Measurements from ENCODE around the gene CHMP3. TPM values are rescaled to one million over a fixed set of nuclear protein-coding genes. Genes with fewer than 3 reads are reported as not detected.
A peak's percentile ranks its signal among the peaks of the same experiment; 100 is the strongest.

The CHMP3 gene
- total and polyA plus RNA-seq, 9 donors: 119 to 159 (median 132) TPM

GRCh38 chr2:86543335-86543734 lies 19.9 kb downstream of the CHMP3 start:
- 70% methylated on average over 2 of the region's 2 CpGs for WGBS (ENCODE audit: insufficient coverage)
- DNase-seq: no peak
- Histone ChIP-seq H3K27ac (ENCODE audit: low read length) (no peak overlapping the region), H3K36me3 (ENCODE audit: control insufficient read depth, insufficient read depth, low read length) (no peaks in the 10 kb centered on the region), H3K27me3 (ENCODE audit: control insufficient read depth, insufficient read depth, low read length) (no peaks in the 10 kb centered on the region), H3K4me3 (ENCODE audit: low read length) (no peak overlapping the region), H3K9me3 (replicated peaks; ENCODE audit: control insufficient read depth, low read depth, low read length) (peaks cover 10% of the 10 kb centered on the region), H3K4me1 (ENCODE audit: control insufficient read depth, insufficient read depth, low read length) (no peaks in the 10 kb centered on the region)

- Histone ChIP-seq H3K4me1 (ENCODE audit: control insufficient read depth, insufficient read depth, low read length) (no peaks in the 10 kb centered on the region), H3K27ac (ENCODE audit: low read length) (no peak overlapping the region), H3K27me3 (ENCODE audit: control insufficient read depth, insufficient read depth, low read length) (no peaks in the 10 kb centered on the region), H3K4me3 (ENCODE audit: low read length) (no peak overlapping the region), H3K9me3 (replicated peaks; ENCODE audit: control insufficient read depth, low read depth, low read length) (peaks cover 10% of the 10 kb centered on the region), H3K36me3 (ENCODE audit: control insufficient read depth, insufficient read depth, low read length) (no peaks in the 10 kb centered on the region)
- DNase-seq: no peak
- no CpG with 5 or more reads among the region's 1 CpG for WGBS (ENCODE audit: insufficient coverage)
Measured at GRCh38 chr2:86542814-86543213, 20.4 kb downstream of the CHMP3 start.

- 56% methylated on average over 1 of the region's 2 CpGs for WGBS (ENCODE audit: insufficient coverage)
- no peak overlapping the region for H3K4me3 ChIP-seq (ENCODE audit: low read length)
- peak overlapping the region; percentile 47 for H3K27ac ChIP-seq (ENCODE audit: low read length)
- H3K9me3 ChIP-seq (replicated peaks; ENCODE audit: control insufficient read depth, low read depth, low read length): peaks cover 9% of the 10 kb centered on the region
- H3K4me1 ChIP-seq (ENCODE audit: control insufficient read depth, insufficient read depth, low read length): no peaks in the 10 kb centered on the region
- no peaks in the 10 kb centered on the region for H3K36me3 ChIP-seq (ENCODE audit: control insufficient read depth, insufficient read depth, low read length)
- DNase-seq: peak; percentile 25
- H3K27me3 ChIP-seq (ENCODE audit: control insufficient read depth, insufficient read depth, low read length): no peaks in the 10 kb centered on the region
Measured at GRCh38 chr2:86541334-86541733, 21.9 kb downstream of the CHMP3 start.

- no peaks in the 10 kb centered on the region for H3K4me1 ChIP-seq (ENCODE audit: control insufficient read depth, insufficient read depth, low read length)
- WGBS (ENCODE audit: insufficient coverage): 100% methylated on average over 1 of the region's 3 CpGs
- no peak for DNase-seq
- H3K9me3 ChIP-seq (replicated peaks; ENCODE audit: control insufficient read depth, low read depth, low read length): peaks cover 14% of the 10 kb centered on the region
- H3K36me3 ChIP-seq (ENCODE audit: control insufficient read depth, insufficient read depth, low read length): peaks cover 2% of the 10 kb centered on the region
- no peak overlapping the region for H3K27ac ChIP-seq (ENCODE audit: low read length)
- H3K27me3 ChIP-seq (ENCODE audit: control insufficient read depth, insufficient read depth, low read length): no peaks in the 10 kb centered on the region
- H3K4me3 ChIP-seq (ENCODE audit: low read length): no peak overlapping the region
Measured at GRCh38 chr2:86533589-86533988, 29.7 kb downstream of the CHMP3 start.

- 96% methylated on average over 4 of the region's 11 CpGs for WGBS (ENCODE audit: insufficient coverage)
- Histone ChIP-seq H3K27ac (ENCODE audit: low read length) (no peak overlapping the region), H3K9me3 (replicated peaks; ENCODE audit: control insufficient read depth, low read depth, low read length) (no peaks in the 10 kb centered on the region), H3K4me1 (ENCODE audit: control insufficient read depth, insufficient read depth, low read length) (no peaks in the 10 kb centered on the region), H3K4me3 (ENCODE audit: low read length) (no peak overlapping the region), H3K27me3 (ENCODE audit: control insufficient read depth, insufficient read depth, low read length) (no peaks in the 10 kb centered on the region), H3K36me3 (ENCODE audit: control insufficient read depth, insufficient read depth, low read length) (peaks cover 17% of the 10 kb centered on the region)
- no peak for DNase-seq
Measured at GRCh38 chr2:86525421-86526340, 37.6 kb downstream of the CHMP3 start.

- Histone ChIP-seq H3K36me3 (ENCODE audit: control insufficient read depth, insufficient read depth, low read length) (peaks cover 14% of the 10 kb centered on the region), H3K9me3 (replicated peaks; ENCODE audit: control insufficient read depth, low read depth, low read length) (peaks cover 3% of the 10 kb centered on the region), H3K27me3 (ENCODE audit: control insufficient read depth, insufficient read depth, low read length) (no peaks in the 10 kb centered on the region), H3K4me1 (ENCODE audit: control insufficient read depth, insufficient read depth, low read length) (no peaks in the 10 kb centered on the region), H3K27ac (ENCODE audit: low read length) (no peak overlapping the region), H3K4me3 (ENCODE audit: low read length) (no peak overlapping the region)
- no peak for DNase-seq
- WGBS (ENCODE audit: insufficient coverage): no CpG with 5 or more reads among the region's 4 CpGs
Measured at GRCh38 chr2:86523491-86523890, 39.8 kb downstream of the CHMP3 start.

- DNase-seq: no peak
- WGBS (ENCODE audit: insufficient coverage): 62% methylated on average over 2 of the region's 2 CpGs
- Histone ChIP-seq H3K4me3 (ENCODE audit: low read length) (no peak overlapping the region), H3K4me1 (ENCODE audit: control insufficient read depth, insufficient read depth, low read length) (no peaks in the 10 kb centered on the region), H3K9me3 (replicated peaks; ENCODE audit: control insufficient read depth, low read depth, low read length) (peaks cover 3% of the 10 kb centered on the region), H3K27me3 (ENCODE audit: control insufficient read depth, insufficient read depth, low read length) (no peaks in the 10 kb centered on the region), H3K36me3 (ENCODE audit: control insufficient read depth, insufficient read depth, low read length) (peaks cover 12% of the 10 kb centered on the region), H3K27ac (ENCODE audit: low read length) (no peak overlapping the region)
Measured at GRCh38 chr2:86522711-86523110, 40.5 kb downstream of the CHMP3 start.

- Histone ChIP-seq H3K4me3 (ENCODE audit: low read length) (no peak overlapping the region), H3K4me1 (ENCODE audit: control insufficient read depth, insufficient read depth, low read length) (no peaks in the 10 kb centered on the region), H3K27me3 (ENCODE audit: control insufficient read depth, insufficient read depth, low read length) (no peaks in the 10 kb centered on the region), H3K9me3 (replicated peaks; ENCODE audit: control insufficient read depth, low read depth, low read length) (peaks cover 3% of the 10 kb centered on the region), H3K36me3 (ENCODE audit: control insufficient read depth, insufficient read depth, low read length) (peaks cover 12% of the 10 kb centered on the region), H3K27ac (ENCODE audit: low read length) (no peak overlapping the region)
- WGBS (ENCODE audit: insufficient coverage): no CpG with 5 or more reads among the region's 1 CpG
- DNase-seq: no peak
Measured at GRCh38 chr2:86521922-86522321, 41.3 kb downstream of the CHMP3 start.

- no peaks in the 10 kb centered on the region for H3K4me1 ChIP-seq (ENCODE audit: control insufficient read depth, insufficient read depth, low read length)
- no CpG with 5 or more reads among the region's 1 CpG for WGBS (ENCODE audit: insufficient coverage)
- H3K27ac ChIP-seq (ENCODE audit: low read length): no peak overlapping the region
- H3K4me3 ChIP-seq (ENCODE audit: low read length): no peak overlapping the region
- peaks cover 9% of the 10 kb centered on the region for H3K36me3 ChIP-seq (ENCODE audit: control insufficient read depth, insufficient read depth, low read length)
- H3K9me3 ChIP-seq (replicated peaks; ENCODE audit: control insufficient read depth, low read depth, low read length): peaks cover 3% of the 10 kb centered on the region
- H3K27me3 ChIP-seq (ENCODE audit: control insufficient read depth, insufficient read depth, low read length): no peaks in the 10 kb centered on the region
- DNase-seq: no peak
Measured at GRCh38 chr2:86520153-86520552, 43.1 kb downstream of the CHMP3 start.

GRCh38 chr2:86519349-86519748 lies 43.9 kb downstream of the CHMP3 start:
- Histone ChIP-seq H3K4me3 (ENCODE audit: low read length) (no peak overlapping the region), H3K4me1 (ENCODE audit: control insufficient read depth, insufficient read depth, low read length) (no peaks in the 10 kb centered on the region), H3K27me3 (ENCODE audit: control insufficient read depth, insufficient read depth, low read length) (no peaks in the 10 kb centered on the region), H3K36me3 (ENCODE audit: control insufficient read depth, insufficient read depth, low read length) (peaks cover 9% of the 10 kb centered on the region), H3K9me3 (replicated peaks; ENCODE audit: control insufficient read depth, low read depth, low read length) (peaks cover 3% of the 10 kb centered on the region), H3K27ac (ENCODE audit: low read length) (no peak overlapping the region)
- no peak for DNase-seq
- no CpG with 5 or more reads among the region's 1 CpG for WGBS (ENCODE audit: insufficient coverage)
